ENCODE results near the gene EYA2.

DNA sequence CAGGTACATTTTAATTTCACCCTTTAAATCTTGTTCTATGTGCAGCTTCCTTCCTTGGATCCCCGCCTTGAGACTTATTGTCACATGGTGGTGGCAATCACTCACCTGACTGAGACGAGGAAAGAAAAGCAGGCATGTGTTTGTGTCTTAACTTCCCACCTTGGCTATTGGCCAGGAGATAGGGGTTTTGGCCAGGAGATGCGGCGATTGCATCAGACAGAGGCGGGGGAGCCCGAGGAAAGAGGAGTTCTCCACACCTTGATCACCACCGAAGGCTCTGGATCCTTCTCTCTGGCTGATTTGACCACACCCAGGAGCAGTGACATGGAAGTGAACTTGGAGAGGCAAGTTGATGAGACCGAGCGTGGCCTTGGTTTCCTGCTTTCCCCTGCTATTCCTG, 49.7 kb upstream of the EYA2 start:
- TF ChIP-seq CTCF (conservative IDR thresholded peaks at IDR 0.05 in 1 of 2, IDR thresholded peaks at IDR 0.05 in 1 of 2; ENCODE audit: extremely low read depth in 1 of 2, insufficient read depth in 1 of 2, low read depth in 1 of 2, low read length in 2 of 2) (no peak), EZH2 (IDR thresholded peaks at IDR 0.05; ENCODE audit: borderline replicate concordance, low read length) (no peak)

Measured in mammary epithelial cell (primary cell).